HFF-Myc (cell line): ENCODE data around the gene RAB37.

ENCODE experiments used
- DNase-seq: peaks from one replicate; pipeline ENCODE4 v3.0.0-alpha.2; 2011; ENCODE audit warnings: low read depth; ENCODE audit errors: extremely low read depth
- H3K4me3 ChIP-seq: replicated peaks from 2 replicates; pipeline ENCODE4 v1.5.1; 2011; ENCODE audit warnings: low read depth, mild to moderate bottlenecking, control low read depth, low read length
- CTCF ChIP-seq: IDR thresholded peaks from 2 replicates; pipeline ENCODE4 v1.5.1; 2012; ENCODE audit warnings: mild to moderate bottlenecking, low read depth, low read length, control low read depth; ENCODE audit errors: missing control alignments

RAB37 gene

GRCh38 chr17:74763565-74764387, 26.7 kb downstream of the RAB37 start:
- TF ChIP-seq CTCF = no peak
- DNase-seq = no peak
- H3K4me3 ChIP-seq = no peak overlapping the region

GRCh38 chr17:74764751-74765286, 27.8 kb downstream of the RAB37 start:
- no peak for DNase-seq
- TF ChIP-seq CTCF = no peak
- H3K4me3 ChIP-seq = no peak overlapping the region

GRCh38 chr17:74766413-74766812, 29.4 kb downstream of the RAB37 start:
- DNase-seq = no peak
- TF ChIP-seq CTCF = no peak
- no peak overlapping the region for H3K4me3 ChIP-seq

- TF ChIP-seq CTCF = no peak
- DNase-seq = no peak
Observed at GRCh38 chr17:74767111-74767516, 30.1 kb downstream of the RAB37 start.

GRCh38 chr17:74768069-74768762, 31.2 kb downstream of the RAB37 start:
- no peak for DNase-seq
- TF ChIP-seq CTCF = no peak
- no peak overlapping the region for H3K4me3 ChIP-seq

More at GRCh38 chr17:74767111-74767516, 30.1 kb downstream of the RAB37 start:
- H3K4me3 ChIP-seq = no peak overlapping the region

DNA sequence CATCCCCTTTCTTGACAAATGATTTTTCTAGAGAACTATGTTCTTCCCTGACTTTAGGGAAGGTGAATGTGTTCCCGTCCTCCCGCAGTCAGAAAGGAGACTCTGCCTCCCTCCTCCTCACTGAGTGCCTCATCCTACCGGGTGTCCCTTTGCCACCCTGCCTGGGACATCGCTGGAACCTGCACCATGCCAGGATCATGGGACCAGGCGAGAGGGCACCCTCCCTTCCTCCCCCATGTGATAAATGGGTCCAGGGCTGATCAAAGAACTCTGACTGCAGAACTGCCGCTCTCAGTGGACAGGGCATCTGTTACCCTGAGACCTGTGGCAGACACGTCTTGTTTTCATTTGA, 31.7 kb downstream of the RAB37 start:
- no peak for DNase-seq
- no peak for TF ChIP-seq CTCF
- H3K4me3 ChIP-seq = no peak overlapping the region
